Measurements from ENCODE around the gene STK39. TPM values are rescaled to one million over a fixed set of nuclear protein-coding genes. Genes with fewer than 3 reads are reported as not detected.

The STK39 gene
- polyA plus RNA-seq, 1 donor from 2014 or later, result 9.5 TPM

DNA sequence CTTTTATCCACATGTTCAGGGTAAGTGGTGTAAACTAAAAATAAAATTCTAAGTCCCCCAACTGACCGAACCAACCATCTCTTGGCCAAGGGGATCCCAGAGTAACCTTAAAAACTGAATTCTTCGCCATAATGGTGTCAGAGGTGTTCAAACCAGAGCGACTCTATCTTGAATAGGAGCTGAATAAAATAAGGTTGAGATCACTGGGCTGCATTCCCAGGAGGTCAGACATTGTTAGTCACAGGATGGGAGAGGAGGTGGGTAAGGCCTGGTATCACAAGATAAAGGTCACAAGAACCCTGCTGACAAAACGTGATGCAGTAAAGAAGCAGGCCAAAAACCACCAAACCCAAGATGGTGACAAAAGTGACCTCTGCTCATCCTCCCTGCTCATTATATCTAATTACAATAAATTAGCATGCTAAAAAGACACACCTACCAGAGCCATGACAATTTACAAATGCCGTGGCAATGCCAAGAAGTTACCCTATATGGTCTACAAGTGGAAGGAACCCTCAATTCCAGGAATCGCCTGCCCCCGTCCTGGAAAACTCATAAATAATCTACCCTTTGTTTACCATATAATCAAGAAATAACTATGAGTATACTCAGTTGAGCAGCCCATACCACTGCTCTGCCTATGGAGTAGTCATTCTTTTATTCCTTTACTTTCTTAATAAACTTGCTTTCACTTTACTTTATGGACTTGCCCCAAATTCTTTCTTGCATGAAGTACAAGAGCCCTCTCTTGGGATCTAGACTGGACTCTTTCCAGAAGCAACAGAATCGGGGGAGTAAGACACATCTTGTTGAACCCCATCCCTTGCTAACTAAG lies 302.4 kb downstream of the STK39 start:
- TF ChIP-seq POLR2AphosphoS5 (IDR thresholded peaks at IDR 0.05) (no peak), EP300 (conservative IDR thresholded peaks at IDR 0.05; ENCODE audit: poor library complexity, severe bottlenecking) (no peak), TAF1 (IDR thresholded peaks at IDR 0.05; ENCODE audit: low read depth) (no peak), RAD21 (conservative IDR thresholded peaks at IDR 0.05) (no peak), EZH2 (IDR thresholded peaks at IDR 0.05; ENCODE audit: borderline replicate concordance, insufficient read depth, low read length, poor library complexity, severe bottlenecking) (no peak), SMC3 (conservative IDR thresholded peaks at IDR 0.05; ENCODE audit: poor library complexity) (no peak), REST (IDR thresholded peaks at IDR 0.05; ENCODE audit: borderline replicate concordance) (no peak), MXI1 (conservative IDR thresholded peaks at IDR 0.05; ENCODE audit: poor library complexity, severe bottlenecking) (no peak)
- TF ChIP-seq, protein P1, sequence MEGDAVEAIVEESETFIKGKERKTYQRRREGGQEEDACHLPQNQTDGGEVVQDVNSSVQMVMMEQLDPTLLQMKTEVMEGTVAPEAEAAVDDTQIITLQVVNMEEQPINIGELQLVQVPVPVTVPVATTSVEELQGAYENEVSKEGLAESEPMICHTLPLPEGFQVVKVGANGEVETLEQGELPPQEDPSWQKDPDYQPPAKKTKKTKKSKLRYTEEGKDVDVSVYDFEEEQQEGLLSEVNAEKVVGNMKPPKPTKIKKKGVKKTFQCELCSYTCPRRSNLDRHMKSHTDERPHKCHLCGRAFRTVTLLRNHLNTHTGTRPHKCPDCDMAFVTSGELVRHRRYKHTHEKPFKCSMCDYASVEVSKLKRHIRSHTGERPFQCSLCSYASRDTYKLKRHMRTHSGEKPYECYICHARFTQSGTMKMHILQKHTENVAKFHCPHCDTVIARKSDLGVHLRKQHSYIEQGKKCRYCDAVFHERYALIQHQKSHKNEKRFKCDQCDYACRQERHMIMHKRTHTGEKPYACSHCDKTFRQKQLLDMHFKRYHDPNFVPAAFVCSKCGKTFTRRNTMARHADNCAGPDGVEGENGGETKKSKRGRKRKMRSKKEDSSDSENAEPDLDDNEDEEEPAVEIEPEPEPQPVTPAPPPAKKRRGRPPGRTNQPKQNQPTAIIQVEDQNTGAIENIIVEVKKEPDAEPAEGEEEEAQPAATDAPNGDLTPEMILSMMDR (IDR thresholded peaks at IDR 0.05; ENCODE audit: poor library complexity, severe bottlenecking), result no peak
- Histone ChIP-seq H3K79me2 (replicated peaks; ENCODE audit: insufficient read depth, low read length) (no peaks in the 10 kb centered on the region), H3F3A (ENCODE audit: insufficient read depth, low read length, poor library complexity, severe bottlenecking) (peaks cover 7% of the 10 kb centered on the region), H3K9me2 (ENCODE audit: insufficient read depth, low read length) (no peaks in the 10 kb centered on the region), H3K4me3 (ENCODE audit: low read length) (no peak overlapping the region), H2AFZ (ENCODE audit: low read depth, low read length) (no peak overlapping the region), H3K9ac (ENCODE audit: low read length) (no peak overlapping the region), H3K4me2 (ENCODE audit: low read length) (no peak overlapping the region), H3K27me3 (ENCODE audit: insufficient read depth, low read depth, low read length) (no peaks in the 10 kb centered on the region), H3K36me3 (ENCODE audit: insufficient read depth, low read length) (no peaks in the 10 kb centered on the region), H3K9me3 (ENCODE audit: low read length) (no peaks in the 10 kb centered on the region), H4K20me1 (ENCODE audit: insufficient read depth) (no peaks in the 10 kb centered on the region), H3K27ac (ENCODE audit: low read length) (no peak overlapping the region)

- Histone ChIP-seq H3K27ac (ENCODE audit: low read length) (no peak overlapping the region), H3K9me2 (ENCODE audit: insufficient read depth, low read length) (no peaks in the 10 kb centered on the region), H4K20me1 (ENCODE audit: insufficient read depth) (no peaks in the 10 kb centered on the region), H3K9ac (ENCODE audit: low read length) (no peak overlapping the region), H3K79me2 (replicated peaks; ENCODE audit: insufficient read depth, low read length) (no peaks in the 10 kb centered on the region), H3K36me3 (ENCODE audit: insufficient read depth, low read length) (no peaks in the 10 kb centered on the region), H3K27me3 (ENCODE audit: insufficient read depth, low read depth, low read length) (no peaks in the 10 kb centered on the region), H3F3A (ENCODE audit: insufficient read depth, low read length, poor library complexity, severe bottlenecking) (peaks cover 7% of the 10 kb centered on the region), H3K9me3 (ENCODE audit: low read length) (no peaks in the 10 kb centered on the region), H2AFZ (ENCODE audit: low read depth, low read length) (no peak overlapping the region), H3K4me2 (ENCODE audit: low read length) (peak overlapping the region; percentile 28), H3K4me3 (ENCODE audit: low read length) (peak overlapping the region; percentile 3)
- TF ChIP-seq EP300 (conservative IDR thresholded peaks at IDR 0.05; ENCODE audit: poor library complexity, severe bottlenecking) (peak; percentile 93), POLR2AphosphoS5 (IDR thresholded peaks at IDR 0.05) (peak; percentile 92), REST (IDR thresholded peaks at IDR 0.05; ENCODE audit: borderline replicate concordance) (peak; percentile 72), RAD21 (conservative IDR thresholded peaks at IDR 0.05) (no peak), TAF1 (IDR thresholded peaks at IDR 0.05; ENCODE audit: low read depth) (no peak)
- TF ChIP-seq, protein P1 (IDR thresholded peaks at IDR 0.05; ENCODE audit: poor library complexity, severe bottlenecking), result peak; percentile 6
Measured at GRCh38 chr2:167943897-167944296, 303.5 kb downstream of the STK39 start.
